ENCODE results near the gene DNAH5. TPM values are rescaled to one million over a fixed set of nuclear protein-coding genes. Genes with fewer than 3 reads are reported as not detected.

The DNAH5 gene
- total and polyA plus RNA-seq, 2 donors (not counting 3 experiments of a cell fraction or from before 2014, with no cell fraction given) = 0.23 to 1.7 TPM

DNA sequence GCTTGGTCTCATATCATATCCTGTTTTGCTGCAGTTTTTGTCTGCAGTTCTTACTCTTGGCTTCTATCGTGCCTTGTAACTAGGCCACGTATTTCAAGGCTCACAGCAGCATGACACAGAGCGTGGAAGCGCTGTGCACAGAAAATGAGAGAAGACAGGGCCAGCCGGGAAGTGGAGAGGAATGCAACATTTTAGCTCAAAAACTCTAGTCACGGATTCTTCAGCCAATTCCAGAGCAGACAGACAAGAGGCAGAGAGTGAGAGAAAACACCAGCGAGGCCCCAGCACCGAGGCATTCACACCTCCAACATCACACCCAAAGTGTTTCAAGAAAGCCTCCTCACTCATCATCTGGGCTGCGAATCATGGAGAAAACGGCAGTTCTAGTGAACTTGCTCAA lies 160.8 kb downstream of the DNAH5 start:
- H2AFZ ChIP-seq (ENCODE audit: low read depth, low read length) = no peak overlapping the region
- H3K4me1 ChIP-seq (ENCODE audit: control insufficient read depth, extremely low read depth, insufficient read depth, low read length) = no peaks in the 10 kb centered on the region
- ChIA-PET CTCF (no interaction called here), POLR2A (no interaction called here)
- no peaks in the 10 kb centered on the region for H3K79me2 ChIP-seq (ENCODE audit: control insufficient read depth, insufficient read depth, low read length)
- no peak for TF ChIP-seq MYC (IDR thresholded peaks at IDR 0.05; ENCODE audit: low read depth, low read length)
- TF ChIP-seq, protein P1, sequence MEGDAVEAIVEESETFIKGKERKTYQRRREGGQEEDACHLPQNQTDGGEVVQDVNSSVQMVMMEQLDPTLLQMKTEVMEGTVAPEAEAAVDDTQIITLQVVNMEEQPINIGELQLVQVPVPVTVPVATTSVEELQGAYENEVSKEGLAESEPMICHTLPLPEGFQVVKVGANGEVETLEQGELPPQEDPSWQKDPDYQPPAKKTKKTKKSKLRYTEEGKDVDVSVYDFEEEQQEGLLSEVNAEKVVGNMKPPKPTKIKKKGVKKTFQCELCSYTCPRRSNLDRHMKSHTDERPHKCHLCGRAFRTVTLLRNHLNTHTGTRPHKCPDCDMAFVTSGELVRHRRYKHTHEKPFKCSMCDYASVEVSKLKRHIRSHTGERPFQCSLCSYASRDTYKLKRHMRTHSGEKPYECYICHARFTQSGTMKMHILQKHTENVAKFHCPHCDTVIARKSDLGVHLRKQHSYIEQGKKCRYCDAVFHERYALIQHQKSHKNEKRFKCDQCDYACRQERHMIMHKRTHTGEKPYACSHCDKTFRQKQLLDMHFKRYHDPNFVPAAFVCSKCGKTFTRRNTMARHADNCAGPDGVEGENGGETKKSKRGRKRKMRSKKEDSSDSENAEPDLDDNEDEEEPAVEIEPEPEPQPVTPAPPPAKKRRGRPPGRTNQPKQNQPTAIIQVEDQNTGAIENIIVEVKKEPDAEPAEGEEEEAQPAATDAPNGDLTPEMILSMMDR (IDR thresholded peaks at IDR 0.05; ENCODE audit: extremely low read depth in 1 of 2, insufficient read depth in 1 of 2, low read depth in 1 of 2, low read length in 2 of 2) = no peak
- TF ChIP-seq, protein P2, sequence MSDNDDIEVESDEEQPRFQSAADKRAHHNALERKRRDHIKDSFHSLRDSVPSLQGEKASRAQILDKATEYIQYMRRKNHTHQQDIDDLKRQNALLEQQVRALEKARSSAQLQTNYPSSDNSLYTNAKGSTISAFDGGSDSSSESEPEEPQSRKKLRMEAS (IDR thresholded peaks at IDR 0.05; ENCODE audit: insufficient read depth, insufficient read length) = no peak
- TF ChIP-seq POLR2A (IDR thresholded peaks at IDR 0.05; ENCODE audit: low read depth, low read length) = no peak
- no peak for TF ChIP-seq EZH2 (IDR thresholded peaks at IDR 0.05; ENCODE audit: borderline replicate concordance, low read depth, low read length, severe bottlenecking)
- TF ChIP-seq FOS (IDR thresholded peaks at IDR 0.05; ENCODE audit: borderline replicate concordance, insufficient read depth, low read length) = no peak
- no peak for TF ChIP-seq POLR2AphosphoS5 (IDR thresholded peaks at IDR 0.05; ENCODE audit: insufficient read depth, low read depth, low read length)
- TF ChIP-seq JUN (IDR thresholded peaks at IDR 0.05; ENCODE audit: borderline replicate concordance, insufficient read depth, insufficient read length, low read depth) = no peak
- TF ChIP-seq GATA2 (IDR thresholded peaks at IDR 0.05; ENCODE audit: insufficient read depth, insufficient read length, low read depth, low read length) = no peak
- DNase-seq (ENCODE audit: low read depth, low spot score) (no peak), FAIRE-seq (no peak)
- H3K4me3 ChIP-seq (replicated peaks in 1 of 3; ENCODE audit: insufficient read depth in 1 of 3, low read depth in 1 of 3, low read length in 3 of 3) = no peak overlapping the region
- dilution Hi-C loops (cut with MboI; ENCODE audit: extremely low pct_ligation_motif_present, low sequenced_read_pairs) = no loop called here
- no TSS peak for BruUV-seq (replicated peaks)
- H3K9ac ChIP-seq (replicated peaks; ENCODE audit: extremely low read depth, insufficient read depth, low read length) = no peak overlapping the region
- intact Hi-C loops (cut with micrococcal nuclease) = no loop called here
- no peaks in the 10 kb centered on the region for H3K9me3 ChIP-seq (replicated peaks; ENCODE audit: control insufficient read depth, insufficient read depth, low read length)
- H3K36me3 ChIP-seq (ENCODE audit: control insufficient read depth in 2 of 2, extremely low read depth in 1 of 2, insufficient read depth in 2 of 2, low read length in 2 of 2) = no peaks in the 10 kb centered on the region
- H4K20me1 ChIP-seq (replicated peaks; ENCODE audit: control insufficient read depth, extremely low read depth, insufficient read depth, low read length) = no peaks in the 10 kb centered on the region
- H3K27me3 ChIP-seq (ENCODE audit: control insufficient read depth in 2 of 2, insufficient read depth in 2 of 2, low read length in 2 of 2) = no peaks in the 10 kb centered on the region
- H3K9me1 ChIP-seq (replicated peaks; ENCODE audit: control insufficient read depth, extremely low read depth, insufficient read depth, low read length) = no peaks in the 10 kb centered on the region
- H3K27ac ChIP-seq (ENCODE audit: insufficient read depth, low read depth, low read length) = no peak overlapping the region
- no peak overlapping the region for H3K4me2 ChIP-seq (ENCODE audit: insufficient read depth, low read length)

Data from endothelial cell of umbilical vein (primary cell).